Eye (tissue), 1 donor: ENCODE measurements around the gene RAB21.
A peak's percentile ranks its signal among the peaks of the same experiment; 100 is the strongest.
"Not testable (repeated sequence)": the region's sequence is repeated elsewhere in the genome, so short reads cannot be mapped to it uniquely, and the experiment has no call there.

ENCODE experiments used
- DNase-seq: peaks from one replicate; pipeline ENCODE4 v3.0.0-alpha.2; 2015

RAB21 gene

DNA sequence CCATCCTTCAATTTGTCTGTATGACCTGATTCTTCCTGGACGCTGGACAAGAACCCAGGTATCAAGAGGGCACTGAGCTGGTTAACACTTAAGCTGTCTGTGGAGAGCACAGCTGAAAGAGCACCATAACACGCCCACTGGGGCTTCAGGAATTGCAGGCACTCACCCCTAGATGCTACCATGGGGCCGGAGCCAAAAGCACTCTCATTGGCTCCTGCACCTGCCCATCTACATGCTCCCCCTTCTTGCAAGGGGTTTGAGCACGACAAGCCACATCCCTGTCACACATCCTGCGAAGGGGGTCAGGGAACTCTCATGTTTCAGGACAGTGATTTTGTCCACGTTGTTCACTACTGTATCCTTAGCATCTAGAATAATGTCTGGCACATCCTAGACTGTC lies 49.8 kb downstream of the RAB21 start:
- no peak for DNase-seq

DNA sequence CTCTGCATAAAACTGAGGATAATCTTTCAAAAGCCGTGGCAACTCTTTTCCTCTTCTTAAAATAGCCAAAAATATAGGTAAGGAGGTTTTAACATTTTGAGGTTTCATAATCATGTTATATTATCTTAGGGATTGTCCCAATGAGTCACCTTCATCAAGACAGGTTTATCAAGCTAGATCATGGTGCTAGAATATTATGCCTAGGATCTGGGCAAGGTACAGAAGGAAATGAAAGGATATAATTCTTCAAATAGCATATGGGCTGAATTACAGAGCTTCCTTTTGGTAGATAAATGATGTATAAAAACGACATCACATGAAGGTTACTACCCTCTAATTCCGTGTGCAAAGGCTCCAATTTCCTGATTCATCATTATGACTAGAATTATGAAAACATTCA lies 56.3 kb downstream of the RAB21 start:
- no peak for DNase-seq

- not testable (repeated sequence) for DNase-seq
These were observed 60.6 kb downstream of the RAB21 start for GRCh38 chr12:71815242-71815641.

DNA sequence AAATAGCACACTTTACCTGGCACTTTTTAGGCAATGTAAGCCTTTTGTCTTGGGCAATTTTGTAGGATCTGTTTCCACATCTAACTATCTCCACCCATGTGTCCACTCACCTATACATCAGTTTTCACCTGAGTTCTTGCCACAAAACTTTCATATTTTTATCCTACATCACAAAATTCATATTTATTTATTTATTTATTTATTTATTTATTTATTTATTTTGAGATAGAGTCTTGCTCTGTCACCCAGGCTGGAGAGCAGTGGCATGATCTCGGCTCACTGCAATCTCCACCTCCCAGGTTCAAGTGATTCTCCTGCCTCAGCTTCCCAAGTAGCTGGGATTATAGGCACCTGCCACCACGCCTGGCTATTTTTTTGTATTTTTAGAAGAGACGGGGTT lies 67.4 kb downstream of the RAB21 start:
- DNase-seq = not testable (repeated sequence)

- no peak for DNase-seq
These were observed 74.2 kb downstream of the RAB21 start for GRCh38 chr12:71828813-71829212.

DNA sequence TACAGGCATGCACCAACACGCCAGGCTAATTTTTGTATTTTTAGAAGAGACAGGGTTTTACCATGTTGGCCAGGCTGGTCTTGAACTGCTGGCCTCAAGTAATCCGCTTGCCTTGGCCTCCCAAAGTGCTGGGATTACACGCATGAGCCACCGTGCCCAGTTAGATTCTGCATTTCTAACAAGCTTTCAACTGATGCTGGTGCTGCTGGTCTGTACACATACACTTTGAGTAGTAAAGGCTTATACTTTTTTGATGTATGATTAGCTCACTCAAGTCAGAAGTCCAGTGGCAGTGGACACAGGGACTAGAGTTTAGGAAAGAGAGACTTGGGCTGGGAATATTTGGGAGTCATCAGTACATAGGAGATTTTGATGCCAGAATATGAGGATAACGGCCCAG lies 82.7 kb downstream of the RAB21 start:
- no peak for DNase-seq

DNA sequence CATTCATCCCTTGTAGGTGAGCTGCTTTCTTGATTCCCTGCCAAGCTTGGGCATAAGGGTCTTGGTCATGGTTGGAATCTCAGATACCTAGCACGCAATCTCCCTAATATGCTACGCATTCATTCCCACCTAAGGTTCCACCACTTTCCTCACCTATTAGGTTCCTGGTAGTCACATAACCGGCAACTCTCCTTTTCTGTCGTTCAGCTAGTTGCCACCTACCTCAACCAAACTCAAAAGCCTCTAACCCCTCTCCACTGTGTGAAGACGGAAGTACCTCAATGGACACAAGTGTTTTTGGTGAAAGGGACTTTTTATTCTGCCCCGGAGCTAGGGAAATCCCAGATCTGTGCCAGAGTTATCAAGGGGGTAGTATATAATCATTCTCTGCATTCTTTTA lies 83.6 kb downstream of the RAB21 start:
- DNase-seq = no peak

- peak; percentile 7 for DNase-seq
These were observed 84.0 kb downstream of the RAB21 start for GRCh38 chr12:71838676-71839075.

DNA sequence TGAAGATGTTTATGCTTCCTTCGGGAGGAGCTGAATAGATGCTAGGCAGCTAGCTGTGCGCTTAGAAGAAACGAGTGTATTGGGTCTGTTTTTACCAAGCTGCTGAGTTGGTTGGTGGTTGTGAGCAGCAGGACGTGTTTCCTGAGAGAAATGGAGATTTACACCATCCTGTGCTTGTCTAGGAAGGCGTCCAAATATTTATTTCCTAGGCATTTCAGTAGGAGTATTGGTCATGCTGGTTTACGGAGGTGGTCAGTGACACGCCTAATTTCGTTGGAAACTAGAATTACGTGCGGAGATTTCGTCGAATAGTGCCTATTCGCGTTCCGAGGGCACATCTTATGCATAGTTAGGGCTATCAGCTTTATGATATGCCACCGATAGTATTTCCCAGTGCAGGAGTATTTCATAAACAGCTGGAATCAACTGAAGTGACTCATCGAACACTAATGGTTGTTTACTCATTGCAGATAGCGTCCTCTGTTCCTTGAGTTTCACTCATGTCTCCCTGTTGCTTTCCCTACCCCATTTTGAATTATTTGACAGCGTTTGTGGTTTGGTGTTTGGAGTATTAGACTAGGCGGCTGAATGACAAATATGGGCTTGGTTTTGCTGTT lies 85.7 kb downstream of the RAB21 start:
- no peak for DNase-seq

GRCh38 chr12:71846322-71846940 lies 91.8 kb downstream of the RAB21 start:
- DNase-seq = peak; percentile 29

DNA sequence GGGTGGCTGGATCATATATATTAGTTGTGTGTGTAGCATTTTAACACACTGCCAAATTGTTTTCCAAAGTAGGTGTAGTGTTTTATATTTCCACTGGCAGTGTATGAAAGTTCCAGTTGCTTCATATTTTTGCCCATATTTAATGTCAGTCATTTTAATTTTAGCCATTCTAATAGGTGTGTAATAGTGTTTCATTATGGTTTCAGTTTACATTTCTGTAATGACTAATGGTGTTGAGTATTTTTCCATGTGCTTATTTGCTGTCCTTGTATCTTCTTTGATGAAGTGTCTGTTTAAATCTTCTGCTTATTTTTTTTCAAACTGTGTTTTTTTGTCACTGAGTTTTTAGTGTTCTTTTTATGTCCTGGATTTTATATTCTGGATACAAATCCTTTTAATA lies 93.5 kb downstream of the RAB21 start:
- no peak for DNase-seq

- DNase-seq = no peak
These were observed 94.6 kb downstream of the RAB21 start for GRCh38 chr12:71849109-71849851.
